GM19351 (cell line): ENCODE measurements around the gene ARHGAP15.
A peak's percentile ranks its signal among the peaks of the same experiment; 100 is the strongest.

Source experiments
- ATAC-seq: cut with Tn5 transposase; IDR thresholded peaks from one replicate; pipeline ENCODE4 v1.9.1; 2021; ENCODE audit warnings: mild to moderate bottlenecking, moderate library complexity; ENCODE audit not compliant: unreplicated experiment

Gene ARHGAP15

GRCh38 chr2:143163499-143163898, 34.3 kb downstream of the ARHGAP15 start:
- ATAC-seq = no peak

GRCh38 chr2:143165291-143165690, 36.1 kb downstream of the ARHGAP15 start:
- no peak for ATAC-seq

- ATAC-seq = no peak
Measured at GRCh38 chr2:143169105-143169504, 39.9 kb downstream of the ARHGAP15 start.

DNA sequence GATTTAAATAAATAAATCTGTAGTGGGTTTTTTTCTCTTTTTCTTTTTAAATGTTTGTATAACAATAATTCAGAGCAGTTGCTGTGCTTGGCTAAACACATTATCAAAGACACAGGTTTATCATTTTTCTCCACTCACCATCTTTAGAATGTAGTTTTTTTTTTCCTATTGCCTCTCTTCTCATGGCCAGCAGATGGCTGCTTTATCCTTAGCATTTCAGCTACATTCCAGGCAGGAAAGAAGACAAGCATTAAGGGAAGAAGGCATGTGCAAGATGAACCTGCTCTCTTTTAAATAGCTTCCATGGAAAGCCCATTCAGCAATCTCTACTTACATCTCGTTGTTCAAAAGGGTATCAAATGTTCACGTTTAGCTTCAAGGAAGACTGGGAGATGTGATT, 42.6 kb downstream of the ARHGAP15 start:
- no peak for ATAC-seq

- ATAC-seq = no peak
Measured at GRCh38 chr2:143175438-143175837, 46.2 kb downstream of the ARHGAP15 start.

- ATAC-seq = peak; percentile 35
Measured at GRCh38 chr2:143176606-143177005, 47.4 kb downstream of the ARHGAP15 start.

GRCh38 chr2:143177096-143177786, 48.0 kb downstream of the ARHGAP15 start:
- peak; percentile 95 for ATAC-seq

DNA sequence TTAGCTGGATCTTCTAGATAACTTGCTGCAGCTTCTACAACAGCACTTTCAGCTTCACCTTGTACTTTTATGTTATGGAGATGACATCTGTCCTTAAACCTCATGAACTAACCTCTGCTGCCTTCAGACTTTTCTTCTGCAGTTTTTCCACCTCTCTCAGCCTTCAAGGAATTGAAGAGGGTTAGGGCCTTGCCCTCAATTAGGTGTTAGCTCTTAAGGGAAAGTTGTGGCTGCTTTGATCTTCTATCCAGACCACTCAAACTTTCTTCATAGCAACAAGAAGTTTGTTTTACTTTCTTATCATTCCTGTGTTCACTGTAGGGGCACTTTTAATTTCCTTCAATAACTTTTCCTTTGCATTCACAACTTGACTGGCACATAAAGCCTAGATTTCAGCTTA, 52.3 kb downstream of the ARHGAP15 start:
- no peak for ATAC-seq

- ATAC-seq = no peak
Measured at GRCh38 chr2:143182649-143183048, 53.4 kb downstream of the ARHGAP15 start.

DNA sequence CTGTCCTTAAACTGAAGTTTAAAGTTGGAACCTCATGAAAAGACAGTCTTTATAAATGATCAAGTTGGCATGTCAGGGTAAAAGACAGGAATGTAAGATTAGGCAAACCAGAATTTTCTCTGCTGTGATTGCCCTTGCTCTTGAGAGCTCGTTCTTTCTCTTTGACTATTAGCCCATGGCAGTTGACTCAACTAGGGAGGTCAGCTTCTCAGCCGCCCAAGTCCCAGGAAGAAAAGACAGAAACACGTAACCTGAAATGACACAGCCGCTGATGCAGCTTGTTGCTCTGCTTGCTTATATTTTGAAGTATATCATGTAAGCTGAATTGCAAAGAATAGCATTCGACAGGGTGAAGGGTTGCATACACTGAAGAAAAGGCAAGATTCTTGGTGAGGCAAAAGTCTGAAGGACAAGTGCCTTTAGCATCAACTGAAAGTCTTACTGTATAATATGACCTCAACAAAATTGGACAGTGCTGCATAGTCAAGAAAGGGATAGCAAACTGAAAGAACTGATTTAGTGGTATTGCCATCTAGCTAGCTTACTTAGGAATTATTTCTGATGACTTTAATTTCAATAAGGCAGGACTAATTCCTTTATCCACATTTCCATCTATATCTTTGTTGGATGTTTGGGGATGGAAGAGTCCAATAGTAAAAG, 54.7 kb downstream of the ARHGAP15 start:
- peak; percentile 97 for ATAC-seq

GRCh38 chr2:143186876-143187275, 57.7 kb downstream of the ARHGAP15 start:
- ATAC-seq = no peak

DNA sequence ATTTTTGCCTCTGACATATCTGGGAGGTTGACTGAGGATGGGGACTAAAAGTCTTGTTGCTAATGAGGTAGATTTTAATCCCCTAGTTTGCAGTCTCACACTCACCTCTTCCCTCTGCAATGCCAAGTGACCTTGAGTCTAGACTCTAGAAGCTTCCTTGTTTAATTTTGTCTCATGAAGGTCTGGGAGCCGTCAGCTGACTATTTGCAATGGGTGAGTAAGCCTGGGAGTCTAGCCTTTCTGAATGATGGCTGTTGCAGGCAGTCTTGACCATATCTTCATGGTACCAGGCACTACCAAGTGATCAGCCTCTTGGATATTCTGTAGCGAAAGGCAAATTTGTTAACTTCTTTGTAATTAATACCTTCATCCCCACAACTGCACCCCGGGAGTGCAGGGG, 61.2 kb downstream of the ARHGAP15 start:
- ATAC-seq = no peak

GRCh38 chr2:143192106-143192505, 62.9 kb downstream of the ARHGAP15 start:
- no peak for ATAC-seq

DNA sequence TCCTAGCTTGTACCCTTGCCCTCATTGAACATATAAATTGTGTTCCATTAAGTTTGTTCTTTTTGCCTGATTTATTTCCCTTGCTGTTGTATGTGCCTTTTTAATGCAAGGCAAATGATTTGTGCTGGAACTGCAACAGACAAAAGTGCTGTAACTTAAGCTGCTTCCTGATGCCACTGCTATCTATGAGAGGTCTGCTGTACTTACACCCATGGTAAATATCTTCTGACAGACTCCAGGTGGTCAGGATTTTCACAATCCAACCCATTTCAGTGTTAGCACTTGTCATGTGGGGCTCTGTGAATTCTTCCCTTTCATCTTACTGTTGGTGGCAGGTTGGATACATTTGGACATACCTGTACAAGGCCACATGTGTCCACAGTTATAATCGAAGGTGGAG, 63.5 kb downstream of the ARHGAP15 start:
- no peak for ATAC-seq

- ATAC-seq = no peak
Measured at GRCh38 chr2:143193121-143193520, 63.9 kb downstream of the ARHGAP15 start.

DNA sequence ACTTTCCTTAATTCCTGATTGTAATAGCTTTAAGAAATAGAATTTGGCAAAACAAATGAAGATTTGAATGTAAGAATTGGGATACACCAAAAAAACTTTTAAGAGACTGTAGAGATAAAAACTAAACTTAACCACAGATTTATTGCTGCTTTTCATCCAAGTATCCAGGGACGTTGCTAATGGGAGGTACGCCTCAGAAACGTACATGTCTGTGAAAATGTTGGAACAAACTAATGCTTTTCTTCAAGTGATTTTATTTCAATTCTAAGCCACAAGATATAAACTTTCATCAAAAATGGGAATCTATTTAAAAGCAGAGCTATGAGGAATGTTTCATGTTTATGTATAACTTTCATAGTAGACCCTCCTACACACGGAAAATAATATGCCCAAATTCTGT, 66.3 kb downstream of the ARHGAP15 start:
- no peak for ATAC-seq

DNA sequence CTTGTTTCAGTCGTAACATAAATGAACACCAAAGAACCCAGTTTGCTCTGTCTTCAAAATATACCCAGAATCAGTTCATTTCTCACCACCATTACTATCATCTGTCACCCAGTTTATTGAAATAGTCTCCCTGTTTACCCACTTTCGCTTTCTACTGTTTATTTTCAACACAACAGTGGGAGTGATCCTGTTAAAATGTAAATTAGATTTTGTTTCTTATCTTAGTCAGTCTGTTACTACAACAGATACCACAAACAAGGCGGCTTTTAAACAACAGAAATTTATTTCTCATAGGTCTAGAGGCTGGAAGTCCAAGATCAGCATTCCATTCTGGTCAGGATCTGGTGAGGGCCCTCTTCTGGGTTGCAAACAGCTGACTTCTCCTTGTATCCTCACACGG, 74.8 kb downstream of the ARHGAP15 start:
- no peak for ATAC-seq

- ATAC-seq = peak; percentile 85
Measured at GRCh38 chr2:143205106-143205764, 76.0 kb downstream of the ARHGAP15 start.

DNA sequence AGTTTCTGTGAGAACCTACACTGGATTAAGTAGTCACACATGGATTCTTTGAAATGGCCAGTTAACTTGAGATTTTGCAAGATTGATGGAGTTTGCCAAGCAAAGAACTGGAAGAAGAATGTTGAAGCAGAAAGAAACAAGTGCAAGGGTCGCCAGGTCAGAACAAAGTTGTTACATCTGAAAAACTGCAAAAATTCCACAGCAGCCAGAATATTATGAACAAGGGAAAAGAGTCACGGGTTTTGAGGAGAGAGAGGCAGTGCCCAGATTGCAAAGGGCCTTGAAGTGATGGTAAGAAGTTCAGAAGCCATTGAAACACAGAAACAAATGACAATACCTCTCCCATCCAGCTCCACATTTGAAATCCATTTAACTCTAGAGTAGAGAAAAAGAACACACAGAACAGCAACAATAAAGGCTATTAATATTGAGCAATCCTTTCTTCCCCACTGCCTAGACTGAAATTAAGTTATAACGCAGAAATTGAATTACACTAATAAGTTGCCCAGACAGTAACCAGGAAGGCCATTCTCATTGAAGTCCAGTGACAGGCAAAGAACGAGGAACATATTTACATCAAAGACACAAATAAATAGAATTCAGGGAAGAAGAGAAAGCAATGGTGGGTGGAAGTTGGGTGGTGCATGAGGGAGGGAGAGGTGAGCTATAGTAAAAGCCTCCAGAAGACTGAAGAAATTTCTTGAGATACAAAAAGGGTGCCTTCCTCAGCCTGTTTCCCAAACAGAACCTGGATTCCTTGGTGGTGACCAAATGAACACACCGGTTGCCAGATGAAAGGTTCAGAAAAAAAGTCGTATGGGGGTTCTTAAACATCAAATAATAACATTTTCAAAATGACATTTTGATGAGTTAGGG, 80.6 kb downstream of the ARHGAP15 start:
- no peak for ATAC-seq

DNA sequence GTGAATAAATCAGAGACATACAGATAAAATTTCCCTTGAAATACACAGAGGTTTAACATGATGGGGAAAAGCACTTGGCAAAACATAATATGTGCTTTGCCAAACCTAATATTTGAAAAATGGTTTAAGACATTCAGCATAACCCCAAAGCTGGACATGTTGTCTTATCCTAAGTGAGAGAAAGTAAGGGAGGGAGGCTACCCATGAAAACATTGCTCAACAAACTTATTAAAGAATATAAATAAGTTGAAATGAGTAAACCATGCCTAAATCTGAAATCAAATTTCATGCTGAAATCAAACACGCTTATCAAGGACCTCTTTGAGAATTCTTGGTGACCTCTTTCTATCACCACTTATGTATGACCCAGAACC, 81.2 kb downstream of the ARHGAP15 start:
- ATAC-seq = no peak

- ATAC-seq = no peak
Measured at GRCh38 chr2:143217512-143218115, 88.4 kb downstream of the ARHGAP15 start.
